Thyroid gland (tissue), 4 donors: Measurements from ENCODE around the gene LENG1. TPM values are rescaled to one million over a fixed set of nuclear protein-coding genes. Genes with fewer than 3 reads are reported as not detected.
A peak's percentile ranks its signal among the peaks of the same experiment; 100 is the strongest.

Experiments used
- DNase-seq, 2 donors: peaks; one replicate each; pipeline ENCODE4 v3.0.0-alpha.2; 2019
- H3K27ac ChIP-seq, 3 donors: fragments of 200-600 bp; sonication (generic); 1 replicate in 2 of 3; 2 replicates in 1 of 3; pipeline ENCODE4 v1.5.1; 2016 to 2019; ENCODE audit warnings: mild to moderate bottlenecking in 1 of 3, moderate library complexity in 1 of 3
- H3K27me3 ChIP-seq: fragments of 200-600 bp; sonication (generic); one replicate; pipeline ENCODE4 v1.5.1; 2019
- H3K36me3 ChIP-seq, 2 donors: fragments of 200-600 bp; sonication (generic); one replicate each; pipeline ENCODE4 v1.5.1; 2016 to 2019
- H3K4me1 ChIP-seq, 2 donors: fragments of 200-600 bp; sonication (generic); one replicate each; pipeline ENCODE4 v1.5.1; 2017 to 2019
- H3K4me3 ChIP-seq, 3 donors: fragments of 200-600 bp; sonication (generic); replicated peaks in 1 of 3; 1 replicate in 2 of 3; 2 replicates in 1 of 3; pipeline ENCODE4 v1.5.1; 2016; ENCODE audit warnings: mild to moderate bottlenecking in 1 of 3
- H3K9me3 ChIP-seq: fragments of 200-600 bp; sonication (generic); one replicate; pipeline ENCODE4 v1.5.1; 2017
- POLR2A ChIP-seq, 2 donors: fragments of 450-650 bp; IDR thresholded peaks; one replicate each; pipeline ENCODE4 v1.6.1; 2017; ENCODE audit warnings: antibody characterized with exemption in 2 of 2, mild to moderate bottlenecking in 2 of 2, moderate library complexity in 1 of 2
- WGBS, 2 donors: methylation state at CpG; one replicate each; pipeline ENCODE4 v1.1.5; 2017; 5-methylcytosine and 5-hydroxymethylcytosine counted together
- intact Hi-C: fragments of 100-400 bp; cut with DNase I; formaldehyde crosslinking; loops from one replicate; pipeline ENCODE4 v1.15.1; 2023
- total RNA-seq, 4 donors: library from RNA; depleted of rRNA; stranded (reverse); fragments of >200 nt; gene quantifications; one replicate each; pipeline ENCODE4 v1.2.3, GENCODE V29; 2016
- TF ChIP-seq, protein P1 (sequence below), 6 experiments: fragments of 200-600 bp in 3 of 6; fragments of 450-650 bp in 3 of 6; sonication (generic) in 3 of 6; IDR thresholded peaks; one replicate each; pipeline ENCODE4 v1.5.1; 2016 to 2019; ENCODE audit warnings: antibody characterized with exemption in 6 of 6, mild to moderate bottlenecking in 2 of 6, inconsistent platforms in 1 of 6, moderate library complexity in 1 of 6

The LENG1 gene
- total RNA-seq, 4 donors from 2014 or later = 6.3 to 14.5 (median 8.2) TPM

DNA sequence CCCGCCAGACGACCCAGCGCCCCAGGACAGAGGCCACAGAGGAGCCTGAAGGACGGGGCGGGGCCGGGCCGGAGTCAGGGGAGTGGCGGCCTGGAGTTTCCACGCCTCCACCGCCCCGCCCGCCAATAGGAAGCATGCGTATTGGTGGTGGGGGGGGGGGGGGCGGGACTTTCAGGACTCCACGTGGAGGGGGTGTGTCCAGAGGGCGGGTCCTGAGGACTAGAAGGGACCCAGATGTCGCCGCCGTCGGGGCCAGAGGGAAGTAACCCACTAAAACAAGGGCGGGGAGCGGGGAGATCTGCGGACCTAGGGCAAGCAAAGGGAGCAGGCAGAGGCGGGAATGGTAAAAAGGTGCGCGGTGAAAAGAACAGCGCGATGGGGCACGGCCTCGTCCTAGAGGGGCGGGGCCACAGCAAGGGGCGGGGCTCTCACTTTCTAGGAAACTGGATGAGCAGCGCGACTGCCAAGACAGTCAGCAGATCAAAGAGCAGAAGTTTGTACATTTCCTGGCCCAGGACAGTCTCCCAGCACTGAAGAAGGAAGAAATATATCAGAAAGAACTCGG, 2.8 kb upstream of the LENG1 start:
- Histone ChIP-seq H3K27ac (peak overlapping the region in 1 of 3 donors; percentile 26), H3K4me1 (peaks cover 26 to 45% of the 10 kb centered on the region in 2 donors), H3K9me3 (no peaks in the 10 kb centered on the region), H3K27me3 (no peaks in the 10 kb centered on the region), H3K4me3 (no peak overlapping the region), H3K36me3 (peaks cover 6 to 7% of the 10 kb centered on the region in 2 donors)
- TF ChIP-seq, protein P1, sequence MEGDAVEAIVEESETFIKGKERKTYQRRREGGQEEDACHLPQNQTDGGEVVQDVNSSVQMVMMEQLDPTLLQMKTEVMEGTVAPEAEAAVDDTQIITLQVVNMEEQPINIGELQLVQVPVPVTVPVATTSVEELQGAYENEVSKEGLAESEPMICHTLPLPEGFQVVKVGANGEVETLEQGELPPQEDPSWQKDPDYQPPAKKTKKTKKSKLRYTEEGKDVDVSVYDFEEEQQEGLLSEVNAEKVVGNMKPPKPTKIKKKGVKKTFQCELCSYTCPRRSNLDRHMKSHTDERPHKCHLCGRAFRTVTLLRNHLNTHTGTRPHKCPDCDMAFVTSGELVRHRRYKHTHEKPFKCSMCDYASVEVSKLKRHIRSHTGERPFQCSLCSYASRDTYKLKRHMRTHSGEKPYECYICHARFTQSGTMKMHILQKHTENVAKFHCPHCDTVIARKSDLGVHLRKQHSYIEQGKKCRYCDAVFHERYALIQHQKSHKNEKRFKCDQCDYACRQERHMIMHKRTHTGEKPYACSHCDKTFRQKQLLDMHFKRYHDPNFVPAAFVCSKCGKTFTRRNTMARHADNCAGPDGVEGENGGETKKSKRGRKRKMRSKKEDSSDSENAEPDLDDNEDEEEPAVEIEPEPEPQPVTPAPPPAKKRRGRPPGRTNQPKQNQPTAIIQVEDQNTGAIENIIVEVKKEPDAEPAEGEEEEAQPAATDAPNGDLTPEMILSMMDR (IDR thresholded peaks at IDR 0.05) = no peak
- no peak for TF ChIP-seq POLR2A (IDR thresholded peaks at IDR 0.05)
- intact Hi-C loops = no loop called here
- DNase-seq = peak; percentile 80 to 87
- WGBS, 2 donors = 4% methylated on average over 21 to 25 of the region's 35 CpGs

DNA sequence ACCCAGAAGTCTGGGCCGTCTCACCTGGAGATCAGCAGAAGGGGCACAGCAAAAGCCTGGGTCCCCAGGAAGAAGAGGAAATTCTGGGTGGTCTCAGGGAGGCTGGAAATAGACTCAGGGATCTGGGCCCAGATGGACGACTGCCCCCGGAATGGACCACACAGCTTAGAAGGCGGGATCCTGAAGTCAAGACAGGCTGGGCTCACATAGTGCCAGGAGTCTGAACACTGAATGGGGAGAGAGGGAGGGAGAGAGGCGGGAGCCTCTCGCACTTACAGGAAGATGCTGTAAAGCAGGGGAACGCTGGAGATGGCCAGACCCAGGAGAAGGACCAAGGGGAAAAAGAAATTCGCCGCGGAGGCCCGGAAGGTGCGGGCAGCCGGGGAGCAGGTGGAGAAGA, 1.3 kb upstream of the LENG1 start:
- intact Hi-C loops = no loop called here

DNA sequence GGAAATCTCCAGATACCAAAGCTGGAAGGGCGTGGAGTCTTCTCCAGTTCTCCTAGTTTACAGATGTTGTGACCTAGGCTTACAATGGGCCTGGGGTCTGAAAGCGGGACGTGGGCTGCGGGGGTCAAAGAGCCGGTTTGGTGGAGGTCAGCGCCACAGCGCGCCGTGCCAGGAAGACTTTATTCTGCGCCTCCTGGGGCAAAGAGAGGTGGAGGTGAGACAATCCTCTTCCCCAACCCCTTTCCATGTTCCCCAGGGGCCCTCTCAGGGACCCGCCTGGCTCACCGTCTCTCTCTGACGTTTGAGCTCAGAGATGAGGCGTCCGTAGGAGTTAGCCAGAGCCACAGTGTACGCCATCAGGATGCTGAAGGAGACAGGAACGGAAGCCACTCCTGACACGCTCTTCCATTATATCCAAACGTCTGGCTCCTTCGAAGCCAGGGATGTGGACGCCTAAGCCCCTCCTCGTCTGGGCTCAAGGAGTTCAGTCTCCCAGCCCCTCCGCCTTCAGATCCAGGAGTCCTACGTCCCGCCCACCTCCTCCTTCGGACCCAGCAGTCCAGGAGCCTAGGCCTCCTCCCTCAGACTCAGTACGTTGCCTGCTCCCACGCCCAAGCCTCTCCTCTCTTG, 776 bp upstream of the LENG1 start:
- no peaks in the 10 kb centered on the region for H3K27me3 ChIP-seq
- H3K36me3 ChIP-seq = peaks cover 24 to 26% of the 10 kb centered on the region in 2 donors
- H3K9me3 ChIP-seq = no peaks in the 10 kb centered on the region
- peak overlapping the region in 2 of 3 donors; percentile 16 to 37 for H3K4me3 ChIP-seq
- 2 to 3% methylated on average over 26 of the region's 28 CpGs for WGBS, 2 donors
- peak in 1 of 2 donors; percentile 1 for TF ChIP-seq POLR2A (IDR thresholded peaks at IDR 0.05)
- TF ChIP-seq, protein P1 (IDR thresholded peaks at IDR 0.05) = peak in 1 of 6 experiments; percentile 10
- peaks cover 26 to 45% of the 10 kb centered on the region in 2 donors for H3K4me1 ChIP-seq
- H3K27ac ChIP-seq = peak overlapping the region; percentile 55 to 75 (median 73)
- peak; percentile 15 to 36 for DNase-seq
- intact Hi-C loops = no loop called here

More for the DNA sequence above, 1.3 kb upstream of the LENG1 start:
- peak overlapping the region in 1 of 3 donors; percentile 37 for H3K4me3 ChIP-seq
- 27 to 35% methylated on average over 13 of the region's 13 CpGs for WGBS, 2 donors
- no peaks in the 10 kb centered on the region for H3K9me3 ChIP-seq
- peak; percentile 31 to 32 for DNase-seq
- H3K27me3 ChIP-seq = no peaks in the 10 kb centered on the region
- peak overlapping the region in 2 of 3 donors; percentile 73 to 75 for H3K27ac ChIP-seq
- no peak for TF ChIP-seq POLR2A (IDR thresholded peaks at IDR 0.05)
- TF ChIP-seq, protein P1 (IDR thresholded peaks at IDR 0.05) = no peak
- H3K36me3 ChIP-seq = peaks cover 19 to 21% of the 10 kb centered on the region in 2 donors
- H3K4me1 ChIP-seq = peaks cover 26 to 45% of the 10 kb centered on the region in 2 donors

DNA sequence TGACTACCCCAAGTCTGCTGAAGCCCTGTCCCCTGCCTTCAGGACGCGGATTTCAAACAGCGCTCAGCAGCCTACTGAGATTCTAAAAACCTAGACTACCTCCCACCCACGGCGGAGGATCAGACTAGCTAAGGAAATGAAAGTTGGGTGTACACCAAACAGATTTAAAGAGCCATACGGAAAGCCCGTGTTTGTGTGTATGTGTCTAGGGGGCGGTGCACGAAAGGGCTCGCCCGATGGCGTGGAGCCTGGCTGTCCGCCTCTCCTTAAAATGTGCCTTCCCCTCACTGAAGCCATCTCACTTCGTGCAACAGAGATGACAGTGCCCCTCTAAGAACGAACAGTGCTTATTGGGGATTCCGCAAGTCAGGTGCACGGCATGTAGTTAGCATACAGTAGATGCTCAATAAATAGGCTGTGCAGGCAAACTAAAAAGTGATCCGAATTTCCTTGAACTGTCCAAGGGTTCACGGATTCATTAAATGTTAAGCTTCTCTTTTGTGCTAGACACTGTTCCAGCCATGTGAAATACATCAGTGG, 639 bp downstream of the LENG1 start:
- DNase-seq = no peak
- intact Hi-C loops = no loop called here
- Histone ChIP-seq H3K4me1 (peaks cover 26 to 39% of the 10 kb centered on the region in 2 donors), H3K27me3 (no peaks in the 10 kb centered on the region), H3K4me3 (peak overlapping the region; percentile 43 to 78 (median 47)), H3K9me3 (no peaks in the 10 kb centered on the region), H3K36me3 (peaks cover 38 to 40% of the 10 kb centered on the region in 2 donors), H3K27ac (peak overlapping the region; percentile 93 to 99 (median 97))
- 13 to 14% methylated on average over 14 to 19 of the region's 19 CpGs for WGBS, 2 donors
- TF ChIP-seq POLR2A (IDR thresholded peaks at IDR 0.05) = no peak
- TF ChIP-seq, protein P1 (IDR thresholded peaks at IDR 0.05) = no peak

DNA sequence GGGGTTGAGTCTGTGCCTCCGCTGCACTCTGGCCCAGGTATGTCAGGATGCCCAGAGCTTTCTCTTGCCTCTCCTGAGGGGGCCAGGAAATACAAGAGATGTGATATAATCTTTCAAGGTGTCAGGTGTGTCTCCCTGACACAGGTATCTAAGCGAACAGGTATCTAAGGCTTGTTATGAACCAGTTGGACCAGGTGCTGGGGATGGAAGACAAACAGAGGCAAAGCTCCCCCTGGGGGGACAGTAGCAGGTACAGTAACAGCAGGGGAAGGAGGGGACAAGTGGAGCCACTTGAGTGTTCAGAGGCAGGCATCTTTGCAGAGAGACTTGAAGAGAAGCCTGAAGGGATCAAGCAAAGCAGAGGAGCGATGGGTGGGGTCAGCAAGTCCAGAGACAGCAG, 2.6 kb downstream of the LENG1 start:
- no peaks in the 10 kb centered on the region for H3K9me3 ChIP-seq
- intact Hi-C loops = no loop called here
- H3K27ac ChIP-seq = no peak overlapping the region
- peaks cover 58 to 60% of the 10 kb centered on the region in 2 donors for H3K36me3 ChIP-seq
- no peak overlapping the region for H3K4me3 ChIP-seq
- H3K27me3 ChIP-seq = no peaks in the 10 kb centered on the region
- no peak for TF ChIP-seq POLR2A (IDR thresholded peaks at IDR 0.05)
- TF ChIP-seq, protein P1 (IDR thresholded peaks at IDR 0.05) = no peak
- 86 to 90% methylated on average over 3 of the region's 3 CpGs for WGBS, 2 donors
- DNase-seq = no peak
- peaks cover 26 to 29% of the 10 kb centered on the region in 2 donors for H3K4me1 ChIP-seq
